HUES6 (cell line): ENCODE data around the gene TSPAN15.

Source experiments
- H3K27ac ChIP-seq: 2 replicates; pipeline ENCODE4 v1.7.0; 2013; ENCODE audit warnings: low read depth, mild to moderate bottlenecking, low read length, inconsistent platforms
- H3K27me3 ChIP-seq: 2 replicates; pipeline ENCODE4 v1.6.1; 2013; ENCODE audit warnings: low read length; ENCODE audit not compliant: control insufficient read depth, insufficient read depth
- H3K36me3 ChIP-seq: 2 replicates; pipeline ENCODE4 v1.6.1; 2013; ENCODE audit warnings: low read length; ENCODE audit not compliant: control insufficient read depth, insufficient read depth
- H3K4me1 ChIP-seq: 2 replicates; pipeline ENCODE4 v1.6.1; 2013; ENCODE audit warnings: low read length; ENCODE audit not compliant: control insufficient read depth, insufficient read depth
- H3K4me3 ChIP-seq: 2 replicates; pipeline ENCODE4 v1.5.1; 2013; ENCODE audit warnings: low read depth, low read length
- H3K9ac ChIP-seq: one replicate; pipeline ENCODE4 v1.6.1; 2013; ENCODE audit warnings: mild to moderate bottlenecking, low read length
- H3K9me3 ChIP-seq: 2 replicates; pipeline ENCODE4 v1.6.1; 2013; ENCODE audit warnings: low read depth, low read length; ENCODE audit not compliant: control insufficient read depth, insufficient read depth

TSPAN15 gene

GRCh38 chr10:69434926-69435325 lies 16.3 kb upstream of the TSPAN15 start:
- no peaks in the 10 kb centered on the region for H3K27me3 ChIP-seq
- H3K36me3 ChIP-seq: no peaks in the 10 kb centered on the region
- H3K27ac ChIP-seq: no peak overlapping the region
- H3K9ac ChIP-seq: no peak overlapping the region
- no peak overlapping the region for H3K4me3 ChIP-seq
- peaks cover 9% of the 10 kb centered on the region; the same call in 1 of the 2 replicates for H3K4me1 ChIP-seq
- H3K9me3 ChIP-seq: no peaks in the 10 kb centered on the region

GRCh38 chr10:69435966-69436520 lies 15.2 kb upstream of the TSPAN15 start:
- Histone ChIP-seq H3K9me3 (no peaks in the 10 kb centered on the region), H3K27ac (no peak overlapping the region), H3K4me1 (peaks cover 9% of the 10 kb centered on the region; the same call in 1 of the 2 replicates), H3K36me3 (no peaks in the 10 kb centered on the region), H3K9ac (no peak overlapping the region), H3K4me3 (no peak overlapping the region), H3K27me3 (no peaks in the 10 kb centered on the region)

GRCh38 chr10:69437321-69438259 lies 13.7 kb upstream of the TSPAN15 start:
- Histone ChIP-seq H3K27ac (no peak overlapping the region), H3K9me3 (no peaks in the 10 kb centered on the region)

GRCh38 chr10:69438536-69439349 lies 12.5 kb upstream of the TSPAN15 start:
- H3K36me3 ChIP-seq: no peaks in the 10 kb centered on the region
- no peaks in the 10 kb centered on the region for H3K27me3 ChIP-seq
- H3K9ac ChIP-seq: no peak overlapping the region
- no peaks in the 10 kb centered on the region for H3K9me3 ChIP-seq
- peaks cover 12% of the 10 kb centered on the region; the same call in 1 of the 2 replicates for H3K4me1 ChIP-seq
- no peak overlapping the region for H3K4me3 ChIP-seq
- H3K27ac ChIP-seq: no peak overlapping the region

More at GRCh38 chr10:69437321-69438259, 13.7 kb upstream of the TSPAN15 start:
- no peaks in the 10 kb centered on the region for H3K36me3 ChIP-seq
- peaks cover 12% of the 10 kb centered on the region; the same call in 1 of the 2 replicates for H3K4me1 ChIP-seq
- no peak overlapping the region for H3K9ac ChIP-seq
- no peaks in the 10 kb centered on the region for H3K27me3 ChIP-seq
- no peak overlapping the region for H3K4me3 ChIP-seq

- H3K36me3 ChIP-seq: no peaks in the 10 kb centered on the region
- H3K27ac ChIP-seq: no peak overlapping the region
- H3K27me3 ChIP-seq: no peaks in the 10 kb centered on the region
- no peak overlapping the region for H3K9ac ChIP-seq
- peaks cover 12% of the 10 kb centered on the region; the same call in 1 of the 2 replicates for H3K4me1 ChIP-seq
- H3K9me3 ChIP-seq: 0 out of 2 replicates have a peak, but pooled peaks cover 1% of the 10 kb centered on the region
- H3K4me3 ChIP-seq: no peak overlapping the region
Measured at GRCh38 chr10:69439350-69439739, 11.9 kb upstream of the TSPAN15 start.

- Histone ChIP-seq H3K36me3 (no peaks in the 10 kb centered on the region), H3K27ac (no peak overlapping the region), H3K4me3 (no peak overlapping the region)
Measured at GRCh38 chr10:69439813-69440506, 11.3 kb upstream of the TSPAN15 start.

GRCh38 chr10:69443354-69443753 lies 7.9 kb upstream of the TSPAN15 start:
- no peak overlapping the region for H3K4me3 ChIP-seq
- no peak overlapping the region for H3K27ac ChIP-seq
- peaks cover 12% of the 10 kb centered on the region; the same call in 1 of the 2 replicates for H3K4me1 ChIP-seq
- no peaks in the 10 kb centered on the region for H3K27me3 ChIP-seq
- no peak overlapping the region for H3K9ac ChIP-seq
- H3K9me3 ChIP-seq: 0 out of 2 replicates have a peak, but pooled peaks cover 4% of the 10 kb centered on the region
- H3K36me3 ChIP-seq: no peaks in the 10 kb centered on the region

More at GRCh38 chr10:69439813-69440506, 11.3 kb upstream of the TSPAN15 start:
- Histone ChIP-seq H3K27me3 (no peaks in the 10 kb centered on the region), H3K9ac (no peak overlapping the region), H3K4me1 (peaks cover 12% of the 10 kb centered on the region; the same call in 1 of the 2 replicates), H3K9me3 (0 out of 2 replicates have a peak, but pooled peaks cover 4% of the 10 kb centered on the region)

GRCh38 chr10:69445041-69445440 lies 6.2 kb upstream of the TSPAN15 start:
- Histone ChIP-seq H3K4me1 (peaks cover 6% of the 10 kb centered on the region; the same call in 1 of the 2 replicates), H3K9ac (no peak overlapping the region), H3K27ac (no peak overlapping the region), H3K27me3 (no peaks in the 10 kb centered on the region; the same call in 1 of the 2 replicates), H3K9me3 (0 out of 2 replicates have a peak, but pooled peaks cover 4% of the 10 kb centered on the region), H3K4me3 (no peak overlapping the region), H3K36me3 (no peaks in the 10 kb centered on the region)

GRCh38 chr10:69446229-69446628 lies 5.0 kb upstream of the TSPAN15 start:
- Histone ChIP-seq H3K27me3 (no peaks in the 10 kb centered on the region; the same call in 1 of the 2 replicates), H3K9me3 (0 out of 2 replicates have a peak, but pooled peaks cover 4% of the 10 kb centered on the region), H3K4me3 (no peak overlapping the region), H3K4me1 (peaks cover 7% of the 10 kb centered on the region; the same call in 1 of the 2 replicates), H3K9ac (no peak overlapping the region), H3K36me3 (no peaks in the 10 kb centered on the region), H3K27ac (no peak overlapping the region)

GRCh38 chr10:69446650-69447151 lies 4.6 kb upstream of the TSPAN15 start:
- H3K4me1 ChIP-seq: peaks cover 7% of the 10 kb centered on the region; the same call in 1 of the 2 replicates

More at GRCh38 chr10:69446650-69447151, 4.6 kb upstream of the TSPAN15 start:
- Histone ChIP-seq H3K27ac (no peak overlapping the region), H3K4me3 (no peak overlapping the region), H3K9me3 (0 out of 2 replicates have a peak, but pooled peaks cover 4% of the 10 kb centered on the region), H3K36me3 (no peaks in the 10 kb centered on the region), H3K9ac (no peak overlapping the region), H3K27me3 (peaks cover 4% of the 10 kb centered on the region)
